Glutamatergic neuron (in vitro differentiated cells): ENCODE results near the gene PRMT7. TPM values are rescaled to one million over a fixed set of nuclear protein-coding genes. Genes with fewer than 3 reads are reported as not detected.
A peak's percentile ranks its signal among the peaks of the same experiment; 100 is the strongest.

Experiments
- DNase-seq: peaks from one replicate; pipeline ENCODE4 v3.0.0; 2022
- H3K27ac Mint-ChIP-seq: one replicate; pipeline ENCODE4 v1.8.0; 2020; ENCODE audit warnings: mild to moderate bottlenecking, mixed read lengths, inconsistent platforms; ENCODE audit not compliant: unreplicated experiment
- H3K27me3 Mint-ChIP-seq: one replicate; pipeline ENCODE4 v1.8.0; 2020; ENCODE audit warnings: mild to moderate bottlenecking, moderate library complexity, mixed read lengths, inconsistent platforms; ENCODE audit not compliant: unreplicated experiment
- H3K36me3 Mint-ChIP-seq: one replicate; pipeline ENCODE4 v1.8.0; 2020; ENCODE audit warnings: mild to moderate bottlenecking, mixed read lengths, inconsistent platforms; ENCODE audit not compliant: unreplicated experiment
- H3K4me1 Mint-ChIP-seq: one replicate; pipeline ENCODE4 v1.8.0; 2020; ENCODE audit warnings: mild to moderate bottlenecking, low read depth, mixed read lengths, inconsistent platforms; ENCODE audit not compliant: unreplicated experiment
- H3K4me3 Mint-ChIP-seq: one replicate; pipeline ENCODE4 v1.8.0; 2020; ENCODE audit warnings: mild to moderate bottlenecking, mixed read lengths, inconsistent platforms; ENCODE audit not compliant: unreplicated experiment
- H3K9me3 Mint-ChIP-seq: one replicate; pipeline ENCODE4 v1.8.0; 2020; ENCODE audit warnings: mild to moderate bottlenecking, moderate library complexity, mixed read lengths, inconsistent platforms; ENCODE audit not compliant: unreplicated experiment
- total RNA-seq: library from RNA; stranded (reverse); fragmentation: NEBNext Ultra II Directional; extraction: Animal tissue kit (Norgen Biotek cat#: 25700); gene quantifications from one replicate; pipeline ENCODE4 v1.2.1, GENCODE V29; 2021; ENCODE audit not compliant: unreplicated experiment
- TF ChIP-seq, protein P1 (sequence below): fragments of 200-600 bp; sonication (generic); IDR thresholded peaks from one replicate; pipeline ENCODE4 v1.5.0; 2021; ENCODE audit not compliant: partially characterized antibody, unreplicated experiment

Gene PRMT7
- total RNA-seq, 1 donor from 2014 or later: 62.7 TPM

DNA sequence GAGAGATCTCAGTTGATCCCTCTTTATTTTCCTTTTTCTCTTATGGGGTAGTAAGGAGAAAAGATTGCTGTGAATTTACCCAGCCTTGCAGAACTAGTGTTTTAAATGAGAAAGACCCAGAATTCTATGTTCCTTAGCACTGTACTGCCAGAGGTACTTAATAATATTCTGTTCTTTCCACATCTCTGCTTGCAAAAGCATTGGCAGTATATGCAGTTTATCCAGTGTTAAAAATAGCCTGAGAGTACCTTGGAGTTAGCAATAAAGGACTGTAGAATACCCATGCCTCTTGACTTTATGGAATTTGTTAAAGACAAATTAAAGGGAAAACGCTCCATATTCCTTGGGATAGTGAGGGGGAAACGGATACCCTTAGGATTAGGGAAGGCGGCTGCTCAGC, 34.6 kb upstream of the PRMT7 start:
- Mint-ChIP-seq H3K4me1 (peaks cover 9% of the 10 kb centered on the region), H3K36me3 (peaks cover 9% of the 10 kb centered on the region), H3K9me3 (peaks cover 3% of the 10 kb centered on the region), H3K4me3 (no peak overlapping the region), H3K27me3 (peaks cover 2% of the 10 kb centered on the region), H3K27ac (no peak overlapping the region)
- TF ChIP-seq, protein P1, sequence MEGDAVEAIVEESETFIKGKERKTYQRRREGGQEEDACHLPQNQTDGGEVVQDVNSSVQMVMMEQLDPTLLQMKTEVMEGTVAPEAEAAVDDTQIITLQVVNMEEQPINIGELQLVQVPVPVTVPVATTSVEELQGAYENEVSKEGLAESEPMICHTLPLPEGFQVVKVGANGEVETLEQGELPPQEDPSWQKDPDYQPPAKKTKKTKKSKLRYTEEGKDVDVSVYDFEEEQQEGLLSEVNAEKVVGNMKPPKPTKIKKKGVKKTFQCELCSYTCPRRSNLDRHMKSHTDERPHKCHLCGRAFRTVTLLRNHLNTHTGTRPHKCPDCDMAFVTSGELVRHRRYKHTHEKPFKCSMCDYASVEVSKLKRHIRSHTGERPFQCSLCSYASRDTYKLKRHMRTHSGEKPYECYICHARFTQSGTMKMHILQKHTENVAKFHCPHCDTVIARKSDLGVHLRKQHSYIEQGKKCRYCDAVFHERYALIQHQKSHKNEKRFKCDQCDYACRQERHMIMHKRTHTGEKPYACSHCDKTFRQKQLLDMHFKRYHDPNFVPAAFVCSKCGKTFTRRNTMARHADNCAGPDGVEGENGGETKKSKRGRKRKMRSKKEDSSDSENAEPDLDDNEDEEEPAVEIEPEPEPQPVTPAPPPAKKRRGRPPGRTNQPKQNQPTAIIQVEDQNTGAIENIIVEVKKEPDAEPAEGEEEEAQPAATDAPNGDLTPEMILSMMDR: no peak
- no peak for DNase-seq

DNA sequence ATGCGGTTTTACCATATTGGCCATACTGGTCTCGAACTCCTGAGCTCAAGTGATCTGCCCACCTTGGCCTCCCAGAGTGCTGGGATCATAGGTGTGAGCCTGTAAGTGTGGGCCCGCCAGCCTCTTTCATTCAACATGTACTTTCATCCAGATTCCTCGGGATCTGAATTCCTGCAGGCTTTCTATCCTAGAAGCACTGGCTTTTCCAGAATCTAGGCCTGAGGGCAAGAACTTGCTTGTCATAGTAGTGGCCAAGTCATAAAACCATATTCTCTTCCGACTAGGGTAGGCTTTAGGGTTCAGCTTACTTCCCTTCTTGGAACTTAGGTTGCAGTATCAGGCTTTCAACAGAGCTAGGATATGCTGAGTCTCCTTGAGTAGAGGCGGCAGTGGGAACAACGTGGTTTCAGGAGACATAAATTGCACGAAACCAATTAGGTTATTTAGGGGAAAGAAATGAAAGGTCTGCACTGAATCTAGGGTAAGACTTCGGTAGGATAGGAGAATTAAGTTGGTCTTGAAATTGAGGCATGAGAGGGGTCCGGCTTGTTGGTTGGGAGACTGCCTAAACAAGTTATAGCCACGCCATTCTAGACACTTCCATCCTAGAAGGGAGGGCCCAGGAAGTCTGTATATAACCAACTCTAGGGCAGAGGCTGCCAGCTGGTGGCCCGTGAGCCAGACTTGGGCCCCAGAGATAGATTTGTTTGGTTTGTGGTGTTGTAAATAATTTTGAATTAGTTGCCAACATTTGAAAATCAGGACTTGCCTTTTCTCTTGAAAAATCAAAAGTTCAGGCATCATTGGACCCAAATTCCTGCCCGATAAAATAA, 30.9 kb upstream of the PRMT7 start:
- DNase-seq: no peak
- H3K4me3 Mint-ChIP-seq: no peak overlapping the region
- TF ChIP-seq, protein P1: no peak
- H3K27me3 Mint-ChIP-seq: peaks cover 4% of the 10 kb centered on the region
- H3K9me3 Mint-ChIP-seq: peaks cover 3% of the 10 kb centered on the region
- peaks cover 20% of the 10 kb centered on the region for H3K4me1 Mint-ChIP-seq
- peak overlapping the region; percentile 40 for H3K27ac Mint-ChIP-seq
- peaks cover 9% of the 10 kb centered on the region for H3K36me3 Mint-ChIP-seq

DNA sequence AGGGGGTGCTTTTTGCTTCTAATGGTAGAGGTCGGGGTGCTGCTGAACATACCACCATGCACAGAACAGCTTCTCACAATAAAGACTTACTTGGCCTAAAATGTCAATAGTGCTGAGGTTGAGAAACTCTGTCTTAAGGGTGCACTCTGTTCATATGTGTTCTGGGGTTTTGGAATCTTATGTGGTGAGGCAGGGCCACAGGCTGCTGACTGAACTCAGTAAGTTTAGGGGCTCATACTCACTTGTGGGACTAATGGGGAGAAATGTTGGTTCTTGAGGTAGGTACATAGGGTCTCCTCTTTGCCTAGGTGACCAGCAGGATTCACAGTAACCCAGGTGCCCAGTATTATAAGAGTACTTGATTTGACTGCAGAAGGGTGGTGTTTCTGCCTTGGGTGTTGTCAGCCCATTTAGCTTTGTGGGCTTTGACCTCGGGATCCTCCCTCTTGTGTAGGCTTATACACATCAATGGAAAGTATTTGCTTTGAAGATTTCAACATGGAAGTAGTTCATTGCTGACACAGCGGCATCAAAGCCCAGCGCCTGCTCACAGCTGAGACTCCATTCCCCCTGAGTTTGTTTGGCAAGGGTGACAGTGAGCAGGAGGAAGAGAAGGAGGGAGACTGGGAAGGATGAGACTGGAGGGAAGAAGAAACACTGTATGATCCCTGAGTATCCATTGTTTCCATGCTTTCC, 29.3 kb upstream of the PRMT7 start:
- DNase-seq: no peak
- TF ChIP-seq, protein P1: no peak
- Mint-ChIP-seq H3K36me3 (peaks cover 9% of the 10 kb centered on the region), H3K27ac (no peak overlapping the region), H3K27me3 (peaks cover 4% of the 10 kb centered on the region), H3K9me3 (peaks cover 2% of the 10 kb centered on the region), H3K4me3 (no peak overlapping the region), H3K4me1 (peaks cover 17% of the 10 kb centered on the region)

DNA sequence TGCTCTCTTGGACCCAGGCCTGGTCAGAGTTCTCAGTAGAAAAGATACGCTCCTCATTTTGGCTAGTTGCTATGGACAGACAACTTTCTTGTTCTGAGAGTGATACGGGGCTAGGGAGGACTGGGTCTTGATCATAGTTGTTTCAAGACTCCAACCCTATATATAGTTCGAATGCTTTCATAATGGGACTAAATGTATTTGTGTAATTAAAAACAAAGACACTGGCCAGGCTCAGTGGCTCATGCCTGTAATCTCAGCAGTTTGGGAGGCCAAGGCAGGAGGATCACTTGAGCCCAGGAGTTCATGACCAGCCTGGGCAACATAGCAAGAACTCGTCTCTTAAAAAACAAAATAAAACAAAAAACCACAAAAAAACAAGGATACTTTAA, 28.8 kb upstream of the PRMT7 start:
- Mint-ChIP-seq H3K36me3 (peaks cover 9% of the 10 kb centered on the region), H3K9me3 (peaks cover 2% of the 10 kb centered on the region), H3K27ac (no peak overlapping the region), H3K4me3 (no peak overlapping the region), H3K4me1 (peaks cover 17% of the 10 kb centered on the region), H3K27me3 (peaks cover 4% of the 10 kb centered on the region)
- TF ChIP-seq, protein P1: no peak
- no peak for DNase-seq

DNA sequence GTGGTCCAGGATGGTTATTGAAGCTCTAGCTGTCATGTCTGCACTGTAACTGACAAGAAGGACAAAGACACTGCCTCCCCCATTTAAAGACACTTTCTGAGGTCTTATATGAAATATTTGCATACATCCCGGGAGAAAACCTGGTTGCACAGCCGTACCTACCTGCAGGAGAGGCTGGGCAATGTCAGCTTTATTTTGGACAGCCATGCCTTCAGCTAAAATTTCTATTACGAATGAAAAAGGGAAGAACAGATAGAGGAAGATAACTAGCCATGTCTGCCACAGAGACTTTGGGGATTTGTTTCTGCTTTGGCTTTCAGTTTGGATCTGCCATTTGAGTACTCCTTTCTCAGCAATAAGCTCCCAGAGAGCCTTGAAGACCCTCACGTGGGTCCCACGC, 27.5 kb upstream of the PRMT7 start:
- H3K27ac Mint-ChIP-seq: peak overlapping the region; percentile 6

More for the DNA sequence above, 27.5 kb upstream of the PRMT7 start:
- peaks cover 2% of the 10 kb centered on the region for H3K9me3 Mint-ChIP-seq
- H3K4me1 Mint-ChIP-seq: peaks cover 17% of the 10 kb centered on the region
- peaks cover 4% of the 10 kb centered on the region for H3K27me3 Mint-ChIP-seq
- H3K4me3 Mint-ChIP-seq: no peak overlapping the region
- H3K36me3 Mint-ChIP-seq: peaks cover 9% of the 10 kb centered on the region
- DNase-seq: no peak
- TF ChIP-seq, protein P1: no peak
